Retinal pigment epithelial cell (primary cell): Measurements from ENCODE around the gene ABT1.

Source experiments
- DNase-seq: peaks from one replicate; pipeline ENCODE4 v3.0.0-alpha.2; 2010; ENCODE audit warnings: low read depth
- H3K4me3 ChIP-seq: 2 replicates; pipeline ENCODE4 v1.5.1; 2011; ENCODE audit warnings: mild to moderate bottlenecking, low read length, control low read depth, moderate library complexity
- CTCF ChIP-seq: conservative IDR thresholded peaks from 2 replicates; pipeline ENCODE4 v1.5.1; 2011; ENCODE audit warnings: low read depth, low read length, control low read depth, inconsistent platforms

Gene ABT1

DNA sequence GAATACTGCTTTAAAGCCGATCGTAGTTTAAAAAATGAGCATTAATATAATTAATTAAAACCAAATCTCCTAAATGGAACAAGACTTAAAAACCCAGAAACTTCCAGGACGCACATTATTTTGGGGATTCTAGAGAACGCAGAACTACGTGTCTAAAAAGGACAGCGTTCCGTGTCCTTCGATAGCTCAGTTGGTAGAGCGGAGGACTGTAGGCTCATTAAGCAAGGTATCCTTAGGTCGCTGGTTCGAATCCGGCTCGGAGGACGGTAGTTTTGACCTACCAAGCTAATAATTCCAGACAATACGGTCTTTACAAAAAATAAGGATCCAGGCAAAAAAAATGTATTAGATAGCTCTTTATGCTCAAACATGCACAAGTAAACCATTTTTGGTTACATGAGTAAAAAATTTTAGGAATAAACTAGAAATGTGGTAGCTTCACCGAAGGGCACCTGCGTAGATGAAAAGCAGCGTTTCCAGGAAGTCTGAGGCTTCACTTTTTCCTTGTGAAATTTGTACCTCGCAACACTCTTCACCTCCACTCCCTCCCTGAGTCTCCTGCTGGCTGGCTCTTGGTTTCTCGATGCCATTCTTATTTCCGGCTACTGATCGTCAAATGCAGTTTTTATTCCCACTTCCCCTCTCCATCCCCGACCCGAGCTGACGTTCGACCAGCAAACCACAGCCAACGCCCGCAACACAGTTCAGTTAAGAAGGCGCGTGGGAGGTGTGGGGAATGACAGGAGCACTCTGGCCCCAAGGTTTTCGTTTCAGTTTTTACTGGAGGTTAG, 19.6 kb upstream of the ABT1 start:
- DNase-seq: no peak
- peak overlapping the region; percentile 52 for H3K4me3 ChIP-seq

GRCh38 chr6:26577720-26578072, 19.1 kb upstream of the ABT1 start:
- H3K4me3 ChIP-seq: peak overlapping the region; percentile 52
- no peak for DNase-seq
- TF ChIP-seq CTCF: no peak

More for the DNA sequence above, 19.6 kb upstream of the ABT1 start:
- TF ChIP-seq CTCF: no peak

- TF ChIP-seq CTCF: no peak
- DNase-seq: no peak
- H3K4me3 ChIP-seq: no peak overlapping the region
Measured at GRCh38 chr6:26578279-26578678, 18.5 kb upstream of the ABT1 start.

GRCh38 chr6:26578741-26579140, 18.0 kb upstream of the ABT1 start:
- H3K4me3 ChIP-seq: no peak overlapping the region
- no peak for TF ChIP-seq CTCF
- no peak for DNase-seq

GRCh38 chr6:26581164-26581915, 15.4 kb upstream of the ABT1 start:
- DNase-seq: no peak

GRCh38 chr6:26588965-26589364, 7.8 kb upstream of the ABT1 start:
- TF ChIP-seq CTCF: no peak
- H3K4me3 ChIP-seq: no peak overlapping the region
- no peak for DNase-seq

More at GRCh38 chr6:26581164-26581915, 15.4 kb upstream of the ABT1 start:
- no peak overlapping the region for H3K4me3 ChIP-seq
- TF ChIP-seq CTCF: no peak

DNA sequence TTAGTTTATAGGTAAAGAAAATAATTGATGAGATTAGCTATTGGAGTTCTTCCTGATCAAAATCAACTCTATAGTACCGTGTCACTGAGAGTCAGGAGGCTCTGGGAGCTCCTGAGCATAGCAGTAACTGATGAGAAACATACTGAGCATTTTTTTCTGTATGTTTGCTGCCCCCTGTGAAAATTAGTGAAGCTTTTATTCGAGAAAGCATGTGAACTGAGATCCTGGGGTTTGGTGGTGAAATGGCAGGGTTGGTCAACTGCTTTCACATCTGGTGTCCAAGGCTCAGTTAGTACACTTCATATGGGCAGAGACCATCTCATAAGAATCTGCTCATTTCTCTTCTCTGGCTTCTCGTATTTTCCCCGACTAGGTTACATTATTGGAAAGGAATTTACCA, 4.1 kb upstream of the ABT1 start:
- no peak for TF ChIP-seq CTCF
- H3K4me3 ChIP-seq: no peak overlapping the region
- DNase-seq: no peak
